NCI-H82 (cell line): ENCODE data around the gene RGS12.
"Not testable (repeated sequence)": the region's sequence is repeated elsewhere in the genome, so short reads cannot be mapped to it uniquely, and the experiment has no call there.

ENCODE experiments used
- DNase-seq: peaks from one replicate; lab custom pipeline; 2025; lab: John Stamatoyannopoulos, UW

RGS12 gene

DNA sequence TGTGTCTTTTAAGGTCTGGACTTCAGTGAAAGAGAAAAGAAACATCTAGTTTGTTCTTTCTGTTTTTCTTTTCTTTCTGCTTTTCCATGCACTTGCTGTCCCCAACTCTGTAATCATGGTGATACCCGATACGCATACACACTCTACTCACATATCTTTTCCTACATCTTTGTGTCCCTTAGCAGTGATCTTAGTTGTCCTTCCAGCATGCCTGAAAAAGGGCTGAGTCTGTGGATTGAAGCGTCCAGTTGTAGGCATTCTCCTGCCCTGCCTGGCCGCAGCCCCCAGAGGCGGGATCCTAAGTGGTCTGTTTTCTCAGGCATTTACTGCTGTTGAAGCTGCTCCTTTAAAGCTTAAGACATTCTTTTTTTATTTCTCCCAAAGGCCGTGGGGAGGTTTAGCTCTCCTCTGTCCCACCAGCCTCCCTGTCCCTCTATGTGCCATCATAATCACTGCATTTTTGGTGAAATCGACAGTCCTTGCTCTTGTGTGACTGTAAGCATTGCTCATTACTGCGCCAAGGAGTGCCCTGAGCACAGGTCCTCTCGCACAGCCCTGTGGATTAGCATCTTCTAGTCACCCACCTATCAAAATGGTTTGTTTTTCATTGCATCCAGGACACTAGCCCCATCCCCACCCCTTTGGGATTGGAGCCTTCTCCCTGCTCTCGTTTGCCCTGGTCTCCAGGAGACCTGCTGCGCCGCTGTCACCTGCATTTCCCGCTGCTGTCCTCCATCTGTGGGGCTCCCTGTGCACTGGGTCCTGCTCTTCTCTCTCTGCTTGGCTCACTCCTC is 4.4 kb downstream of the RGS12 start:
- no peak for DNase-seq

- no peak for DNase-seq
These were observed 6.5 kb downstream of the RGS12 start for GRCh38 chr4:3299122-3299975.

DNA sequence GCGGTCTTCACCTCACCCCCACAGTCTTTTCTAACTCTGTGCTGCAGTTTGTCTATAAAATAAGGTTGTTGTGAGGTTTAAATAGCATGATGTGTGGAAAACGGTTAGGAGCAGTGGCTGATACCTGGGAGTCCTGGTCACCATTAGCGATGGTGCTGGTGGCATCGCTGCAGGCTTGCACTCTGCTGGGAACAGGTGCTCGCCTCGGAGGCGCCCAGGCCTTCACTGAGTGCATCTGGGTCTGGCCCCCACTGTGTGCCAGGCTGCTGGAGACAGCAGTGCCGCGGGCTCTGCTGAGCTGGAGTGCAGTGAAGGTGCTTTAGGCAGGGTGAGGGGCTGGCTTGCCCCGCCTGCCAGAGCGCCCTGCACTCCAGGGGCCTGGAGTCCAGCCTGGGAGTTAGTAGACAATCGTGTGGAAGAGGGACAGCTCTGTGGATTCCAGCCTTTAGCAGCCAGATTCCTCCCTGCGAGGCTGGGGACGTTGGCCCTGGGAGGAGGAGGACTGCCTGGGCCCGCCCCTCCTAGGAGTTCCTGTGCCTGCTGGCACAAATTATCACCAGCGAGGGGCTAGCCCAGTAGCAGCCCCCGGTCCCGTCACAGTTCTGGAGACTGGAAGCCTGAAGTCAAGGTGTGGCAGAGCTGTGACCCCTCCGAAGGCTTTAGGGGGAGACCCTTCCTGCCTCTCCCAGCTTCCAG is 7.3 kb downstream of the RGS12 start:
- no peak for DNase-seq

DNA sequence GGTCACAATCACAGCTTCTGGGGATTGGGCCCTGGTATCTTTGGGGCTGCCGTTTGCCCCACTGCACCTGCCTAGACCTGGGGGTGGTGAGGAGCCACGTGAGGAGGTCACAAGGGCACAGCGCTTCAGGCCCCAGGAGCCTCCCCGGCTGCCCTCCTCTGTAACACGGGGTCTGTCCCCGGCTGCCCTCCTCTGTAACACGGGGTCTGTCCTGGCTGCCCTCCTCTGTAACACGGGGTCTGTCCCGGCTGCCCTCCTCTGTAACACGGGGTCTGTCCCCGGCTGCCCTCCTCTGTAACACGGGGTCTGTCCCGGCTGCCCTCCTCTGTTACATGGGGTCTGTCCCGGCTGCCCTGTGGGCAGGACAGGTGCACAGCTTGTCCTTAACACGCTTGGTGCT is 8.1 kb downstream of the RGS12 start:
- not testable (repeated sequence) for DNase-seq

DNA sequence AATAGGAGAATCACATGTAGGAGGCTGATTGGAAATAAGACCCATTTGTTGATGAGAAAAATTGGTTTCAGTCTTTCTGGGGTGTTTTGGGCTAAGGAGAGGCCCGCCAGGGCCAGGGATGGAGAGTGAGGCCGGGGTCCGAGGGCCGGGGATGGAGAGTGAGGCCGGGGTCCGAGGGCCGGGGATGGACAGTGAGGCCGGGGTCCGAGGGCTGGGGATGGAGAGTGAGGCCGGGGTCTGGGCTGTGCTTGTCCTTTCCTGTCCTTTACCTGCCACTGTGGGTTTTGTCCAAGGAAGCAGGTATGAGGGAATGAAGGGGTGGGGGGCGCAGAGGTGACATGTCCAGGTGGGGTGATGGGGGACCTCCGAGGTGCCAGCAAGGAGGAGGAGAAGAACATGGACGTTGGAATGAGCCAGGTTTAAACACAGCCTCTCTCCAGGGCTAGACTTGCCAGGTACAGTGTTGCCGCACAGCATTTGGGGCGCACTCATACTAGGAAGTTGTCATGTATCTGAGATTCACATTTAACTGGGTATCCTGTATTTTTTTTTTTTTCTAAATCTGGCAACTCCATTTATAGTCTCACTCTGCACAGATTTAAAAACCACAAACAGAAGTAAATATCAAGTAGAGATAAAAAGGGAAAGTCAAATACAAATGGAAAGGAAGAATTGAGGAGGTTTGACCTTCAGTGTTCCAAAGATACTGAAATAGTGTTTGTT is 8.8 kb downstream of the RGS12 start:
- DNase-seq = no peak

- no peak for DNase-seq
These were observed 9.5 kb downstream of the RGS12 start for GRCh38 chr4:3302173-3302785.

DNA sequence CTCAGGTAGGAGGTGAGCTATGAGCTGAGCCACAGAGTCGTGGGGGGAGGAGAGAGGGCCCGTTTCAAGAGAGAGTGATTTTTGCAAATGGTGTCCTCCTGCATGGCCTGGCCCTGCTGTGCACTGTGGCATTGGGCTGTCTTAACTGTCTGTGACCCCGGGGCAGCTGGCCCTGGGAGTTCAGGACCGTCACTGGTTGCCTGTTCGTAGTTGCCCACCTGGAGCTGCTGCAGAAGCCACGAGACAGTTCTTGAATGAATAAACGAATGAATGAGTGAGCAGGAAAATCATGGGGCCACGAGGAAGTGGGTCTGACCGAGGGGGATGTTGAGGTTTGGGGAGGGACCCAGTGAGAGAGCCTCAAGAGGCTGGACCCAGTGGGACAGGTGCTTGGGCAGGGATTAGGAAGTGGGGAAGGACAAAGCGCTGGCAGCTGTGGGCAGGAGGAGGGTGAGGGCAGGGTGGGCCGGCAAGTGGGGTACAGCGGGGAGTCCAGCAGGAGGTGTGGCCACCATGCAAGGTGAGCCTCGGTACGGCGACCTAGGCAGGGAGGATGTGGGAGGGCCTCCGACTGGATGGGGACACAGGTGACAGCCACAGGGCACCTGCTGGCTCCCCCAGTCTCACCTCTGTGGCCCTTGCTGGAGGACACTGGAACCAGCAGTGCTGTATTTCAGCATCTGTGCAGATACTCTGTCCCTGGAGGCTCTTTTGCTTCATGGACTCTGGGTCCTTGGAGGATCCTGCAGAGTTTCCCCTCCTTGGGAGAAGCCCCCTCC is 10.2 kb downstream of the RGS12 start:
- no peak for DNase-seq

DNA sequence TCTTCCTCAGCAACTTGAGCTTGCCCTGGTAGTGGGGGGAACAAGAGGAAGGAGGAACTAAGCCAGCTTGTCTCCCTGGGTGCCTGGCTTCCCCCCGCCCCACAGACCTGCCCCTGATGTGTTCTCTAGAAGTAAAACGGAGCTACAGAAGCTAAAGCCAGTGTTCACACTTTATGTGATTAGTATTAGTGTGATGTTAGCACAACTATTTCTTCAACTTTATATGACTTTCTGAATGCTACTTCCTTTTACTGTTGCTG is 10.7 kb downstream of the RGS12 start:
- no peak for DNase-seq

GRCh38 chr4:3303923-3304710 is 11.3 kb downstream of the RGS12 start:
- no peak for DNase-seq

DNA sequence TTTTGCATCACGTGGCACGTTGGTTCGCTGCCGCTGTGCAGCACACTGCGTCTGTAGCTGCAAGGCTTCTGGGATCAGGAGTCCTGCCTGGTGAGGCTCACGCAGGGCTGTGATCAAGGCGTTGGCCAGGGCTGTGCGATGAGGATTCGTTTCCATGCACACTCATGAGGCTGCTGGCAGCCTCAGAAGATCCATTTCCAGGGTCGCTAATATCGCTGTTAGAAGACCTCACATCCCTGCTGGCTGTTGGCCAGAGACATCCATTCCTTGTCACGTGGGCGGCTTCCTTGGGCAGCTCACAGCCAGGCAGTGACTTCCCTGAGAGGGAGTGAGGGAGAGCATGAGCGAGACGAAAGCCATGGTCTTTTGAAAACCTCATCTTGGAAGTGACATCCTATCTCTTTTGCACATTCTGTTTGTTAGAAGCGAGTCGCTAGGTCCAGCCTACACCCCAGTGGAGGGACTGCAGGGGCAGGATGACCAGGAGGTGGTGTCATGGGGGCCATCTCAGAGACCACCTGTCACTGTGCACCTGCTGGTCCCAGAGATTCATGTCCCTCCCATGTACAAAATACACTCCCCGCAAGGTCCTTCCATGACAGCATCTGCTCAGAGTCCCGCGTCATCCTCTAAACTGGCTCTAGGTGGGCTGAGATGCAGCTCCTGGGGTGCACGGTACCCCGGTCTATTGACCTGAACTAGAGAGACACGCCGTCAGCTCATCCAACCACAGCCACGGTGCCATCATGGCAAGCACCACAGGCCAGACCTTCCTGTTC is 12.2 kb downstream of the RGS12 start:
- no peak for DNase-seq

DNA sequence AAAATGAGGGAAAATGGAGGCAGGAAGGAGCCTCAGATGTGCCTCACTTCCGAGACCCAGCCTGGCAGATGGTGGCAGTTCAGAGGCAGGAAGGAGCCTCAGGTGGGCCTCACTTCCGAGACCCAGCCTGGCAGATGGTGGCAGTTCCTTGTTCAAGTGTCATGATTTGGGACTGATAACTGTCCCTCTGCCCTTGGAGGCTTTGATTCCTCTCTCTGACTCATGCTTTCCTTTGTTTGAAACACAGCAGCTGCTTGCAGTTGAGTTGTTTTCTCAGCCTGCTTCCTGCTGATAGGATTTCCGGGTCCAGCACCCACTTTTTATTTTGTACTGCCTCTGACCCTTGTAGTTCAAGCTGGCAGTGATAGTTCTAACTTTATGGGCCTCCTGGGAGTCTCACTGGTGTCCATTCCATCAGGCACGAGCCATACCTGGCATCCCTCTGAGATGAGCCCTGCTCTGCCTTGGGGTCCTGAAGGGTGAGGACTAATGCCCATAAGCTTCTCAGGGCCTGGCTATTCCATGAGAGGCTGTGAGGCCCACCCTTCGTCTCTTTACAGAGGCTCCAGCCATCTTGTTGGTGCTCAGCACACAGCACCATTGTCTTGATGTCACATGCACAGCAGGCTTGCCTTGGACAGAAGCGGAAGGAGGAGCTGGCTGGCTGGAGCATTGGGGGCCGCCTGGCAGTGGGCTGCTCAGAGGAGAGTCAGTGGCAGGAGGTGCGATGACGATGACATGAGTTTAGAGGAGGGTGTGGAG is 13.0 kb downstream of the RGS12 start:
- no peak for DNase-seq

DNA sequence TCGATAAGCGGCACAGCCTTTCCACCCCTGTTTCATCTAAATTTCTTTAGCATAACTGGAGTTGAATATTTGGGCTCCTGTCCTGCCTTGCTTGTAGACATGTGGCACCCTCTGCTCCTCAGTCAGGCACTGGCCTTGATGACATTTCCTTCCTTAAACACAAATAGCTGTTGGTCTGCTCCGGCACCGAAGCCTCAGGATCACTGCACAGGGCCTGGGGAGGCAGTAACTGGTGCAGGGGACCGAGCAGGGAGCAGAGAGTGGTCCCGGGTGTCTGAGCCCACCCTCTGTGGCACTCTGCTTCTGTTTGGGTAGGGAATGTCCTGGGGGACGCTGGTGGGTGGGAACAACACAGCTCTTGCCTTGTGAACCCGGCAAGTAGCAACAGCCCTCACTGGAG is 13.6 kb downstream of the RGS12 start:
- DNase-seq = no peak

DNA sequence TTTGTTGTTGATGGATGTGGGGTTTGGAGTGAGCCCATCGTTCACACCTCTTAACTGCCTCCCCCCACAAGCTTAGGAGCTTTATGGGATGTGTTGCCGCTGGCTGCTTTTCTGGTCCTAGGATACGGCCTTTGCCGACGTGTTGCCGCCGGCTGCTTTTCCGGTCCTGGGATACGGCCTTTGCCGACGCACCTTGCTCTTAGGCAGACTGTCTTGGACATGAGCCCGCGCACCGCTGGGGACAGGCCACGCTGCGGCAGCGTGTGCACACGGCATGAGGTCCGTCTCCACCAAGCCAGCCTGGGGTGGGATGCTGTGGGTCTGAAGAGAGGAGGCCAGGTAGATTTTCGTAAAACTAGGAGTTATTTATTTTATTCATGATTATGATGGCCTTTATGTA is 14.2 kb downstream of the RGS12 start:
- no peak for DNase-seq

- DNase-seq = no peak
These were observed 14.7 kb downstream of the RGS12 start for GRCh38 chr4:3307486-3307885.

DNA sequence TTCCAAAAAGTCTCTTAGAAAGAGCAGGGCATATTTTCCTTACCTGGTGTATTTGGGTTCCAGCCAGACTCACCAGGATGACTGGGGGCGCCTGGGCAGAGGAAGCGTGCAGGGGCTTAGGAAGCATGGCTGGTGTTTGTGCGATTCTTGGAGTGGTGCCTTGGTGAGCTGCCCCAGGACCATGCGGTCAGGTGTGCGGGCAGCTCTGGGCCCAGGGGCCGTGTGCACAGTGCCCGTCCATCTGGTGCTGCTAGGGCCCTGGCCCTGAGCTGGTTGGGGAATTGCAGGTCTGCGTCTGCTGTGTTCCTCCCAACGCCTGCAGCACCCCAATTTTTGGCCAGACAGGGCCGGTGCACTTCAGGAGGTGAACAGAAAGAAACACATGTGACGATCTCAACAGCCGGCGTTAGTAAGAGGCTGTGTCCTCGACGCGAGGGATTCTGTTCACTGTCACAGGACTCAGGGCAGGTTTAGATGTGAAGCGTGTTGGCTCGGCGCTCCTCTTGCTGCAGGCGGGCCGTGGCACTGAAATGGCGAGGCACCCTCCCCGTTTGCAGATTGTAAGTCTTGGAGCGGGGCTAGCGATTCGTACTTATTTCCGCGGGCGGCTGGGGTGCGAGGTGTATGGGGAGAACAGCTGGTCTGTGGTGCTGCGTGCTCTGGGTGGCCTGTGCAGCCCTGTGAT is 15.2 kb downstream of the RGS12 start:
- DNase-seq = no peak

- no peak for DNase-seq
These were observed 15.9 kb downstream of the RGS12 start for GRCh38 chr4:3308691-3309090.

- DNase-seq = no peak
These were observed 17.7 kb downstream of the RGS12 start for GRCh38 chr4:3310301-3311094.

DNA sequence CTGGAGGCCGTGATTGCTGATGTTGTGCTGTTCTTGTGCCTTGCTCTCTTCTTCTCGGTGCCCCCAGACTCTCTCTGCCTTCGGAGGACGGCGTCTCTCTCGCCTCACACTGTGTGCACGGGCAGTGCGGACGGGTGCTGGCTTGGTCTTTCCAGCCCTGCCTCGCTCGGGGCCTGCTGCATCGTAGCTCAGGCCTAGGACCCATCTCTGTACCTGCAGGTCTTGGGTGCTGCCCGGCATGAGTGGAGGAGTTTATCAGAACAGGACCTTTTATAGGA is 18.2 kb downstream of the RGS12 start:
- DNase-seq = no peak
